PC-3 (cell line): Measurements from ENCODE around the gene CENPH.

ENCODE experiments used
- CTCF ChIP-seq: fragments of 300-600 bp; sonication (generic); conservative IDR thresholded peaks from 2 replicates; pipeline ENCODE4 v1.5.1; 2017; ENCODE audit warnings: antibody characterized with exemption, low read depth, mild to moderate bottlenecking, low read length
- EZH2 ChIP-seq: fragments of 300-600 bp; sonication (generic); IDR thresholded peaks from one replicate; pipeline ENCODE4 v1.6.1; 2017; ENCODE audit warnings: antibody characterized with exemption, mild to moderate bottlenecking, low read length; ENCODE audit not compliant: unreplicated experiment
- EZH2phosphoT487 ChIP-seq: fragments of 300-600 bp; sonication (generic); IDR thresholded peaks from 2 replicates; pipeline ENCODE4 v1.6.1; 2018; ENCODE audit warnings: mild to moderate bottlenecking, antibody characterized with exemption, low read length, borderline replicate concordance

DNA sequence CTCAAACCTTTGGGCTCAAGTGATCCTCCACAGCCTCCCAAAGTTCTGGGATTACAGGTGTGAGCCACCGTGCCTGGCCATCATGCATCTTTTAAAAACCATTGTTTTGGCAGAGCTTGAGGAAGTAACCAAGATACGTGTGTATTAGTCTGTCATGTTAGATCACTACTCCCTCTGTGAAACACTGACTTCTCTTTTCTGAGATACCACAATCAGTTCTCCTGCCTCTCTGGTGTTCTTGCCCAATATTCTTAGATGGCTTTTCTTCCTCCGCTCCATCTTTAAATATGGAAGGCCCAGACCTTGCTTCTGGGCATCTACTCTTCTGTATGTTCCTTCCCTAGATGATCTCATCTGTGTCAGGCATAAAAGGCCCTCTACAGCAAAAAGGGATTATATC lies 36.7 kb upstream of the CENPH start:
- TF ChIP-seq EZH2phosphoT487 = no peak
- no peak for TF ChIP-seq CTCF
- no peak for TF ChIP-seq EZH2
